ENCODE results near the gene ADAMTS16.

ADAMTS16 gene

GRCh38 chr5:5145651-5146529 is 5.8 kb downstream of the ADAMTS16 start:
- DNase-seq, result no peak

GRCh38 chr5:5146530-5147160 is 6.5 kb downstream of the ADAMTS16 start:
- DNase-seq, result no peak

GRCh38 chr5:5149154-5149553 is 9.0 kb downstream of the ADAMTS16 start:
- DNase-seq, result no peak

GRCh38 chr5:5150667-5151066 is 10.5 kb downstream of the ADAMTS16 start:
- DNase-seq, result no peak

- DNase-seq, result no peak
Measured at GRCh38 chr5:5154733-5155132, 14.6 kb downstream of the ADAMTS16 start.

- DNase-seq, result no peak
Measured at GRCh38 chr5:5155617-5156016, 15.5 kb downstream of the ADAMTS16 start.

GRCh38 chr5:5156471-5157082 is 16.4 kb downstream of the ADAMTS16 start:
- DNase-seq, result no peak

- DNase-seq, result no peak
Measured at GRCh38 chr5:5158472-5158895, 18.4 kb downstream of the ADAMTS16 start.

GRCh38 chr5:5159282-5160103 is 19.4 kb downstream of the ADAMTS16 start:
- no peak for DNase-seq

GRCh38 chr5:5164163-5164562 is 24.0 kb downstream of the ADAMTS16 start:
- no peak for DNase-seq

GRCh38 chr5:5165541-5166002 is 25.4 kb downstream of the ADAMTS16 start:
- no peak for DNase-seq

GRCh38 chr5:5169466-5169865 is 29.3 kb downstream of the ADAMTS16 start:
- no peak for DNase-seq

GRCh38 chr5:5178136-5178535 is 38.0 kb downstream of the ADAMTS16 start:
- DNase-seq, result no peak

- no peak for DNase-seq
Measured at GRCh38 chr5:5178580-5178979, 38.5 kb downstream of the ADAMTS16 start.

GRCh38 chr5:5179079-5179478 is 38.9 kb downstream of the ADAMTS16 start:
- DNase-seq, result no peak

- DNase-seq, result no peak
Measured at GRCh38 chr5:5179597-5179996, 39.5 kb downstream of the ADAMTS16 start.

GRCh38 chr5:5181650-5182324 is 41.7 kb downstream of the ADAMTS16 start:
- no peak for DNase-seq

GRCh38 chr5:5182508-5183188 is 42.5 kb downstream of the ADAMTS16 start:
- DNase-seq, result no peak

GRCh38 chr5:5183189-5183699 is 43.1 kb downstream of the ADAMTS16 start:
- DNase-seq, result no peak

GRCh38 chr5:5183933-5184332 is 43.8 kb downstream of the ADAMTS16 start:
- DNase-seq, result no peak

GRCh38 chr5:5188376-5189050 is 48.4 kb downstream of the ADAMTS16 start:
- no peak for DNase-seq
